Gastrocnemius medialis (tissue), 4 donors: ENCODE data around the gene MTFMT.
"Not testable (repeated sequence)": the region's sequence is repeated elsewhere in the genome, so short reads cannot be mapped to it uniquely, and the experiment has no call there.

Experiments
- POLR2A ChIP-seq, 2 donors: fragments of 450-650 bp; IDR thresholded peaks; one replicate each; pipeline ENCODE4 v1.6.1; 2017; ENCODE audit warnings: antibody characterized with exemption in 2 of 2, mild to moderate bottlenecking in 2 of 2, moderate library complexity in 2 of 2
- TF ChIP-seq, protein P1 (sequence below), 5 experiments: fragments of 450-650 bp in 3 of 5; fragments of 200-600 bp in 2 of 5; sonication (generic) in 2 of 5; IDR thresholded peaks in 4 of 5; conservative IDR thresholded peaks in 1 of 5; 1 replicate in 4 of 5; 2 replicates in 1 of 5; pipeline ENCODE4 v1.5.1; 2016 to 2019; ENCODE audit warnings: antibody characterized with exemption in 5 of 5, mild to moderate bottlenecking in 3 of 5, moderate library complexity in 3 of 5

- TF ChIP-seq, protein P1, sequence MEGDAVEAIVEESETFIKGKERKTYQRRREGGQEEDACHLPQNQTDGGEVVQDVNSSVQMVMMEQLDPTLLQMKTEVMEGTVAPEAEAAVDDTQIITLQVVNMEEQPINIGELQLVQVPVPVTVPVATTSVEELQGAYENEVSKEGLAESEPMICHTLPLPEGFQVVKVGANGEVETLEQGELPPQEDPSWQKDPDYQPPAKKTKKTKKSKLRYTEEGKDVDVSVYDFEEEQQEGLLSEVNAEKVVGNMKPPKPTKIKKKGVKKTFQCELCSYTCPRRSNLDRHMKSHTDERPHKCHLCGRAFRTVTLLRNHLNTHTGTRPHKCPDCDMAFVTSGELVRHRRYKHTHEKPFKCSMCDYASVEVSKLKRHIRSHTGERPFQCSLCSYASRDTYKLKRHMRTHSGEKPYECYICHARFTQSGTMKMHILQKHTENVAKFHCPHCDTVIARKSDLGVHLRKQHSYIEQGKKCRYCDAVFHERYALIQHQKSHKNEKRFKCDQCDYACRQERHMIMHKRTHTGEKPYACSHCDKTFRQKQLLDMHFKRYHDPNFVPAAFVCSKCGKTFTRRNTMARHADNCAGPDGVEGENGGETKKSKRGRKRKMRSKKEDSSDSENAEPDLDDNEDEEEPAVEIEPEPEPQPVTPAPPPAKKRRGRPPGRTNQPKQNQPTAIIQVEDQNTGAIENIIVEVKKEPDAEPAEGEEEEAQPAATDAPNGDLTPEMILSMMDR (IDR thresholded peaks at IDR 0.05 in 4 of 5, conservative IDR thresholded peaks at IDR 0.05 in 1 of 5): not testable (repeated sequence)
- not testable (repeated sequence) for TF ChIP-seq POLR2A (IDR thresholded peaks at IDR 0.05)
These were observed 18.2 kb downstream of the MTFMT start for GRCh38 chr15:65011198-65011597.
